ENCODE results near the gene SLC47A2.

The SLC47A2 gene

GRCh38 chr17:19664136-19664820 is 52.1 kb downstream of the SLC47A2 start:
- DNase-seq: no peak

GRCh38 chr17:19663097-19663496 is 53.3 kb downstream of the SLC47A2 start:
- no peak for DNase-seq

GRCh38 chr17:19661121-19661520 is 55.3 kb downstream of the SLC47A2 start:
- no peak for DNase-seq

- no peak for DNase-seq
Observed at GRCh38 chr17:19660219-19660870, 56.0 kb downstream of the SLC47A2 start.

- DNase-seq: no peak
Observed at GRCh38 chr17:19659366-19660177, 56.8 kb downstream of the SLC47A2 start.

- no peak for DNase-seq
Observed at GRCh38 chr17:19656851-19657581, 59.4 kb downstream of the SLC47A2 start.

- no peak for DNase-seq
Observed at GRCh38 chr17:19656336-19656735, 60.0 kb downstream of the SLC47A2 start.

GRCh38 chr17:19654896-19655295 is 61.5 kb downstream of the SLC47A2 start:
- DNase-seq: no peak

GRCh38 chr17:19654342-19654886 is 62.0 kb downstream of the SLC47A2 start:
- no peak for DNase-seq

GRCh38 chr17:19652595-19652994 is 63.8 kb downstream of the SLC47A2 start:
- DNase-seq: no peak

- DNase-seq: no peak
Observed at GRCh38 chr17:19651451-19652238, 64.7 kb downstream of the SLC47A2 start.

- DNase-seq: no peak
Observed at GRCh38 chr17:19650826-19651225, 65.6 kb downstream of the SLC47A2 start.

- DNase-seq: no peak
Observed at GRCh38 chr17:19649274-19649541, 67.2 kb downstream of the SLC47A2 start.

- peak; percentile 37 to 63 for DNase-seq
Observed at GRCh38 chr17:19648475-19649273, 67.7 kb downstream of the SLC47A2 start, which contains the start of gene ALDH3A2. Gene ALDH3A2 (plus strand): TSS chr17:19648751. CDS start chr17:19648972, 221 bp downstream.

GRCh38 chr17:19647697-19648474 is 68.5 kb downstream of the SLC47A2 start:
- peak; percentile 26 to 27 for DNase-seq

- no peak for DNase-seq
Observed at GRCh38 chr17:19646788-19647696, 69.3 kb downstream of the SLC47A2 start.

GRCh38 chr17:19645734-19646201 is 70.6 kb downstream of the SLC47A2 start:
- DNase-seq: peak; percentile 13 to 20

GRCh38 chr17:19644493-19645210 is 71.7 kb downstream of the SLC47A2 start:
- DNase-seq: no peak
